Measurements from ENCODE around the gene SLC35F1.
"Not testable (repeated sequence)": the region's sequence is repeated elsewhere in the genome, so short reads cannot be mapped to it uniquely, and the experiment has no call there.

The SLC35F1 gene

DNA sequence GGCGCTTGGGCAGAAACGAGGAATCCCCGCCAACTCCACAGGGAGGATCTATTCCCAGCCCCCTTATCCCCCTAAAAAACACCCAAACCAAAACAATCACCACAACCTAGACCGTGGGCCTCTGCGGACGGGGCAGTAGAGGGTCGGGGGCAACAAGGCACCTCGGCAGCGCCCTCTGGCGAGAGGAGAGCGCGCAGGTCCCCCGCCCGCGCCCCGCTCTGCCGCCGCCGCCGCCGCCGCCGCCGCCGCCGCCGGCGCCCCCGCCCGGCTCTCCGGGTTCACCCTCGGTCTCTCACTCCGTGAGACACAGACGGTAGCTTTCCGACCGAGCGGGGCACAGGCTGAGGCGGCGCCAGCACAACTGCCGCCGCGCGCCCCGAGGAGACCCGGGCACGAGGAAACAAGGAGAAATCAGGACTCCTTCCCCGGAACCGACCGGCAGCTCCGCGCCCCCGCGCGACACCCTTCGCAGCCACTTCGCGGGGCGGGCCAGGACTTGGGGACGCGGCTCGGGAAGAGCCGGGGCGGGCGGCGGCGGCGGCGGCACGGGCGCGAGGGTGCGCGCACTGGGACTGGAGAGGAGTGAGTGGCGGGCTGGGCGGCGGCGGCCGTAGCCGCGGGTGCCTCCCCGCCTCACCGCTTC is at the start of gene SLC35F1:
SLC35F1 (plus strand) TSS at position 307 of the 643 bp plus-strand sequence.
- no peak for FAIRE-seq

- not testable (repeated sequence) for FAIRE-seq
Measured at GRCh38 chr6:117858601-117859000, 48.5 kb upstream of the SLC35F1 start.

GRCh38 chr6:117861545-117861944 is 45.5 kb upstream of the SLC35F1 start:
- FAIRE-seq: no peak

GRCh38 chr6:117866561-117866960 is 40.5 kb upstream of the SLC35F1 start:
- no peak for FAIRE-seq

DNA sequence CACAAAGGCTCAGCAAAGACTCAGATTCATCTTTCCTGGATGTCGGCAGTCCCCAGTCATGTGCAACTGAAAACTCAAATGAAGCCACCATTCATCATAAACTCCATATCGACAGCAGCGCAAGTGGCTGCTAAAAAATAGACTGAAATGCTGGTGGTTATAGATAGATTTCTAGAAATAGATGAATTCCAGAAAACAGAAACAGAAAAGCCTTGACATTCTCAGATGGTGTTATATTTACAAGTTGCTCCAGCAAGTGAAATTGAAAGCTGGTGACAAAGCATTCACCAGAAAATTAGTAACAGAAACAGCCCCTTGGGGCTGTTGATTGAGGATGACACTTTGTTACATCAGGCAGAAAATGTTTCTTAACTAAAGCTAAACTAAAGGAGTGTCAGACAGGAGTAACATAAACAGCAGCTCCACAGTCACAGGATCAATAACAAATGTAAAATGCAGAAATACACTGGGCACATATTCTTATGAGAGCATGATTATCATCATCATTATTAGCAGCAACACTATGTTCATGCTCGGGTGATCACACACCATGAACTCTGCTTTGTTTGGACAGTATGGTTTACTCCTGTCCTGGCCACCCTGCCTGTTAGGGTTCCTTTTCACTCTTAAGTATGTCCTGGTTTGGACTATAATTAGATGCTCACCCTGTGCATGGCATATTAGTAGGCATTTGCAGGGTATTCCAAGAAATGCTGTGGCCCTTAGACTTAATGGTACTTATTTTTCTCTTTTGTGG is 36.4 kb upstream of the SLC35F1 start:
- no peak for FAIRE-seq

DNA sequence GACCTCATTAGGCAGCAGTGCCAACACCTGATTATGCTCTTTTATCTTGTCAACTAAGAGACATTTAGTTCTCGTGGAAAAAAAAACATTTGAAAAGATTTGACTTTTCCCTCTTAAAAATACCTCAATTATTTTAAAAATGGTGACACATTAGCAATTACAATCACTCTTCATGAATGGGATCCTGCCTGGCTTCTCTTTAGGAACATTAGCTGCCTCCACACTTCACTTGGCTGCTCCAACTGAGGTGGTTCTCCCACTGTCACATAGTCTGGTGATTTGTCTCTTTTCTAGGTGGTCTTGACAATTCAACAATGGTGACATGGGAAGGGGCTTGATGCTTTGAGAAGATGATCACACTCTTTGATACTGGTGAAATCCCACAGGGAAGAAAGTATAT is 26.2 kb upstream of the SLC35F1 start:
- no peak for FAIRE-seq

GRCh38 chr6:117890172-117890571 is 16.9 kb upstream of the SLC35F1 start:
- FAIRE-seq: no peak

DNA sequence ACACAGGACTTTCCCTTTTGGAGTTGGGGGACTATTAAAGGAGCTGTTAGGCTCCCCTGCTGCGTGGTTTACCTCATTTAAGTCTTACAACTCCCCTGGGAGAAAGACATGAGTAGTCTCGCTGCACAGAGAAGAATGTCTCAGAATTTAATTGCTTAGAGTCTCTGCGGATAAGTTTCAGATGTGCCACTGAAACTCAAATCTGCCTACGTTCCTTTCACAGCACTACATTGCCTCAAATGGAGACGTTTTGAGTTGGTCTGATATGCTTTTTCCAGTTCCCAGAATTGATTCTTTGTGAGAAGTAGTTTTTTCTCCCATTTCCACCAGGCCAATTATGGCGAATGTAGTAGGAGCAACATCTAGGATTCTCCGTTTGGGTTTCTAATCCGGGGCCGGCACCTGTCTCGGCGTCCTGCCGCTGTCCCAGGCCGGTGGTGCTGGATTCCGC is 532 bp upstream of the SLC35F1 start:
- no peak for FAIRE-seq

GRCh38 chr6:117907601-117908245 is 659 bp downstream of the SLC35F1 start:
- FAIRE-seq: no peak

DNA sequence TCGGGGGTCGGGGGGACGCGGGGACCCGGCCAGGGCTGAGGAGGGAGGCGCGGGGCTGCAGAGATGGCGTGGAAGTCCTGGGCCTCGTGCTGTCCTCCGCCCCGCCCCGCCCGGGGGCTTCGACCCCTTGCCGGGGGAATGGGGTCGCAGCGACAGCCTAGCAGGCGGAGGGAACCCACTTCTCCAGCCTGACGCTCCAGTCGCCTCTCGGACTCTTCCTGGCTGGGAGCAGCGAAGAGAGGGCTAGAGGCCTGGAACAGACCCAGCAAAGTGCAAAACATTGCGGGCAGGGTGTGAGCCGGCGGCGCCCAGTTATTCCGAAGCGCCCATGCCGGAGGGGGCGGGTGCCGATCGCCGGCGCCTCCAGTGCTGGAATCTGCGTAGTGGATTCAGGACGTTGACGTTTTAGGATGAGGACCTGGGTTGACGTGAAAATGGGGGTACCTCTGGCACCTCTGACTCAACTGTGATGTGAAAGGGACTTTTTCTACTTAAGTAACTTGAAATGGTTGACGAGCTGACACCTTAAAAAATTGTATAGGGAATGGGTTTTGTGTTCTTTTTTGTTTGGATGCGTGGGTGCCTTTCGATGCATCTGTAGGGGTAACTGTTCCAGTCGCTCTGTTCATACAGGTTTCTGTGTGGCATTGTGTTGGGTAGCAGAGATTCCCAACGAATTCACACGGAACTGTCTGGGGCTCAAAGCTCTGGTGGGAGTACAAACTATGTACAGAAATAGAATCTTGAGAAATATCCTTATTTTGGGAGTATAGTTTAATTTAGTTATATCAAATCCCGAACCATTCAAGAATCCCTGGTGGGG is 1.4 kb downstream of the SLC35F1 start:
- FAIRE-seq: no peak

GRCh38 chr6:117909638-117910037 is 2.6 kb downstream of the SLC35F1 start:
- FAIRE-seq: no peak

DNA sequence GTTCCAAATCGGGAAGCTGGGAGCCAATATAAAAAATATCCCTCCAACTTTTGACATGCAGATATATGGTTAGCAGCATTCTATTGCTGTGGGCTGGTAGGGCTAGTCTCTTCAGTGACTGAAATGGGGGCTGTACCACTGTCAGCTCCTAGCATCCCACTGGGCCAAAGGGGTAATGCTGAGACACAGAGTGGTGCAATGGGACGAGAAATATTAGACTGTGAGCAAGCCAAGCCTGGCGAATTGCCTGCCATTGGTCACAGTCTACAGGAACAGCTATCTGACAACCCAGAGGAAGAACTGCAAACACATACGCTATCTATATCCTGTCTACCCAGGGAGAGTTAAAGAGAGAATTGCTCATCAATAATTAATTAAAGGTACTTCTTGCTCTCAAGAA is 3.5 kb downstream of the SLC35F1 start:
- FAIRE-seq: no peak

GRCh38 chr6:117911150-117911549 is 4.1 kb downstream of the SLC35F1 start:
- no peak for FAIRE-seq

DNA sequence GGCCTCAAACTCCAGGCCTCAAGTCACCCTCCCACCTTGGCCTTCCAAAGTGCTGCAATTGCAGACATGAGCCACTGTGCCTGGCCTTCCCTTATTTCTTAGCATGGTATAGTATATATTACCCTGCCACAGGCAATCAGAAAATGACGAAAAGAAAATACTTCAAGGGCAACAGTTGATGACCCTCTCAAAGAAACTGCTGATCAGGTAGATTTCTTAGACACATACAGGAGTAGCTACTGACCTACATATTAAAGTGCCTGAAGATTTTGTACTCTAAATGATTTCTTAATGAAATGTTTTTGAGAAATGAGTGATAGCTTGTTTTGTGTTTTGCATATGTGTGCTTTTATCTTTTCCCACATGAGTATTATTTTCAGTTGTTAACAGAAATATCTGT is 4.6 kb downstream of the SLC35F1 start:
- no peak for FAIRE-seq

- no peak for FAIRE-seq
Measured at GRCh38 chr6:117915846-117916245, 8.8 kb downstream of the SLC35F1 start.

DNA sequence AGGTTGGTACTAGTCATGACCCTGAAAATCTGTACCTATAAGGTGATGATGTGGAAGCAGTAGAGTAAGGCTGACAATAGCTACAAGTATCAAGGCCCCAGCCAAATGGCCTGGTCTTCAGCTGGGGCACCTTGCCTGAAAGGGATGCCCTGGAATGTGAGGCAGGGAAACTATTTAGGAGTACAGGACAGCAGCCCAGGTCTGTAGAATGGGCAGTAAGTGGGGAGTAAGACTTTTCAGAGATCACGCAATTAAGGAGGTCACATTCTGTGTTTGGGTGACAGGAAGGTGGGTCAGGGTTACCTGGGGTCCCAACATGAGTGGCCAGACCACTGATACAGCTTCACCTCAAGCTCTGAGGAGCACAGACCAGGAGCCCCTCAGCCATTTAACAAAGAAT is 9.4 kb downstream of the SLC35F1 start:
- FAIRE-seq: no peak

- no peak for FAIRE-seq
Measured at GRCh38 chr6:117917176-117917575, 10.1 kb downstream of the SLC35F1 start.

GRCh38 chr6:117918454-117918853 is 11.4 kb downstream of the SLC35F1 start:
- FAIRE-seq: no peak

DNA sequence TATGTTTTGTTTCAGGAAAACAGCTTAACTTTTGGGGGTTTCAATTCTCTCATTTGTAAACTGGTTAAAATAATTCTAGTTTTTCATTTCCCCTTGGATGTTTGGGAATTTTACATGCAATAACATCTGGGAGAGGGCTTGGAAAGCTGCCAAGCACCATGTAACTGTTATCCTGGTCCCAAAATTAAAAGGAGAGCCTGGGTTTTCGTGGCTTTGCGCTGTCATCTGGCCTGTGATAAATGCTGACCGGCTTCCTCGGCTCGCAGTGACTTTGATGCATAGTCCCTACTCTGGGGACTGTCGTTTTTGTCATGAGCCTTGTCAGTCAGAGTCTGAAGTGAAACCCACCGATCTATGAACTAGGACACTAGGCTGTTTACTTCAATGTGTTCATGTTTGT is 12.2 kb downstream of the SLC35F1 start:
- FAIRE-seq: no peak

GRCh38 chr6:117919775-117920729 is 13.0 kb downstream of the SLC35F1 start:
- FAIRE-seq: no peak

- FAIRE-seq: no peak
Measured at GRCh38 chr6:117924690-117925089, 17.6 kb downstream of the SLC35F1 start.

GRCh38 chr6:117927866-117928265 is 20.8 kb downstream of the SLC35F1 start:
- FAIRE-seq: no peak
